HepG2 (cell line): ENCODE measurements around the gene ZKSCAN1. TPM values are rescaled to one million over a fixed set of nuclear protein-coding genes. Genes with fewer than 3 reads are reported as not detected.

Source experiments
- CENPBD1 ChIP-seq: sonication (generic); formaldehyde crosslinking; IDR thresholded peaks from 2 replicates; pipeline ENCODE4 v1.8.0; 2022; ENCODE audit warnings: missing genetic modification reagents, low read depth, mild to moderate bottlenecking, borderline replicate concordance
- CREB3 ChIP-seq: sonication (generic); formaldehyde crosslinking; IDR thresholded peaks from 2 replicates; pipeline ENCODE4 v1.5.0; 2020; ENCODE audit warnings: missing genetic modification reagents
- CREM ChIP-seq, 2 experiments: sonication (generic) in 1 of 2; formaldehyde crosslinking in 1 of 2; IDR thresholded peaks; 2 replicates each; pipeline versions ENCODE4 v1.4.0 to v1.6.1; 2016 to 2020; ENCODE audit warnings: antibody characterized with exemption in 1 of 2, mild to moderate bottlenecking in 1 of 2, missing genetic modification reagents in 1 of 2
- EED ChIP-seq: sonication (generic); formaldehyde crosslinking; IDR thresholded peaks from 2 replicates; pipeline ENCODE4 v1.5.0; 2020; ENCODE audit warnings: mild to moderate bottlenecking, missing genetic modification reagents
- KDM6A ChIP-seq: IDR thresholded peaks from 2 replicates; pipeline ENCODE4 v1.6.1; 2016; ENCODE audit warnings: low read depth
- MTA1 ChIP-seq: sonication (generic); formaldehyde crosslinking; IDR thresholded peaks from 2 replicates; pipeline ENCODE4 v1.4.0; 2020; ENCODE audit warnings: missing genetic modification reagents, mild to moderate bottlenecking, borderline replicate concordance
- PHB2 ChIP-seq: fragments of 450-650 bp; IDR thresholded peaks from 2 replicates; pipeline ENCODE4 v1.6.1; 2018; ENCODE audit not compliant: partially characterized antibody
- RCOR2 ChIP-seq: IDR thresholded peaks from 2 replicates; pipeline ENCODE4 v1.6.1; 2016; ENCODE audit warnings: missing biosample characterization, missing genetic modification reagents
- RELA ChIP-seq: sonication (generic); formaldehyde crosslinking; IDR thresholded peaks from 2 replicates; pipeline ENCODE4 v1.4.0; 2020; ENCODE audit warnings: missing genetic modification reagents
- SMARCE1 ChIP-seq: fragments of 450-650 bp; IDR thresholded peaks from 2 replicates; pipeline ENCODE4 v1.6.1; 2017; ENCODE audit warnings: borderline replicate concordance
- ZBTB25 ChIP-seq: IDR thresholded peaks from 2 replicates; pipeline ENCODE4 v1.6.1; 2018; ENCODE audit warnings: missing genetic modification reagents
- ZNF441 ChIP-seq: sonication (generic); formaldehyde crosslinking; IDR thresholded peaks from 2 replicates; pipeline ENCODE4 v1.7.0; 2021; ENCODE audit warnings: missing genetic modification reagents, borderline replicate concordance
- ZNF484 ChIP-seq: sonication (generic); formaldehyde crosslinking; IDR thresholded peaks from 2 replicates; pipeline ENCODE4 v1.5.1; 2020; ENCODE audit warnings: mild to moderate bottlenecking, low read depth, missing genetic modification reagents, borderline replicate concordance
- ZNF563 ChIP-seq: sonication (generic); formaldehyde crosslinking; IDR thresholded peaks from 2 replicates; pipeline ENCODE4 v1.8.0; 2022; ENCODE audit warnings: mild to moderate bottlenecking, moderate library complexity, missing genetic modification reagents
- ZNF589 ChIP-seq: sonication (generic); formaldehyde crosslinking; conservative IDR thresholded peaks from 2 replicates; pipeline ENCODE4 v1.8.0; 2022; ENCODE audit warnings: mild to moderate bottlenecking, moderate library complexity, missing genetic modification reagents
- polyA plus RNA-seq, 8 experiments: library from polyadenylated mRNA; depleted of rRNA in 3 of 8; stranded (reverse) in 7 of 8; unstranded in 1 of 8; fragments of >200 nt; fragmentation: Illumina TruSeq in 4 of 8; extraction: Trizol in 4 of 8; gene quantifications; 2 replicates each; pipeline versions ENCODE4 v1.2.1 to v1.2.3, GENCODE V29; 2011 to 2016; ENCODE audit warnings: low read depth in 4 of 8, missing spikeins in 1 of 8, mixed read lengths in 1 of 8; ENCODE audit not compliant: insufficient read depth in 1 of 8
- total RNA-seq, 5 experiments: library from RNA; depleted of rRNA; stranded (reverse); fragments of >200 nt; fragmentation: Illumina TruSeq; extraction: Trizol; gene quantifications; 2 replicates each; pipeline ENCODE4 v1.2.3, GENCODE V29; 2016; ENCODE audit warnings: low read depth in 1 of 5
- TF ChIP-seq, protein P1 (sequence below): sonication (generic); formaldehyde crosslinking; IDR thresholded peaks from 2 replicates; pipeline ENCODE4 v1.5.1; 2020; ENCODE audit warnings: mild to moderate bottlenecking, missing genetic modification reagents, borderline replicate concordance
- TF ChIP-seq, protein P2 (sequence below): sonication (generic); formaldehyde crosslinking; IDR thresholded peaks from 2 replicates; pipeline ENCODE4 v1.8.0; 2022; ENCODE audit warnings: missing genetic modification reagents, mild to moderate bottlenecking, moderate library complexity, borderline replicate concordance

Gene ZKSCAN1
- total and polyA plus RNA-seq, 2 of the 13 experiments (the other 11 are each of a cell fraction or from before 2014, with no cell fraction given): 46.4 to 60.6 TPM

GRCh38 chr7:100088621-100089457 lies 73.4 kb downstream of the ZKSCAN1 start, which contains the start of gene COPS6 (continued):
- TF ChIP-seq SMARCE1: no peak
- peak; percentile 82; the same call in 1 of the 2 replicates for TF ChIP-seq MTA1 (CRISPR knock-in tag)
- TF ChIP-seq ZBTB25 (CRISPR knock-in tag): peak; percentile 80; the same call in 1 of the 2 replicates
- TF ChIP-seq RCOR2 (CRISPR knock-in tag): no peak
- no peak for TF ChIP-seq RELA
- TF ChIP-seq EED (CRISPR knock-in tag): peak; percentile 76
- TF ChIP-seq ZNF441 (CRISPR knock-in tag): peak; percentile 90
- TF ChIP-seq ZNF484 (CRISPR knock-in tag): peak; percentile 68; the same call in 1 of the 2 replicates
- TF ChIP-seq, protein P1, sequence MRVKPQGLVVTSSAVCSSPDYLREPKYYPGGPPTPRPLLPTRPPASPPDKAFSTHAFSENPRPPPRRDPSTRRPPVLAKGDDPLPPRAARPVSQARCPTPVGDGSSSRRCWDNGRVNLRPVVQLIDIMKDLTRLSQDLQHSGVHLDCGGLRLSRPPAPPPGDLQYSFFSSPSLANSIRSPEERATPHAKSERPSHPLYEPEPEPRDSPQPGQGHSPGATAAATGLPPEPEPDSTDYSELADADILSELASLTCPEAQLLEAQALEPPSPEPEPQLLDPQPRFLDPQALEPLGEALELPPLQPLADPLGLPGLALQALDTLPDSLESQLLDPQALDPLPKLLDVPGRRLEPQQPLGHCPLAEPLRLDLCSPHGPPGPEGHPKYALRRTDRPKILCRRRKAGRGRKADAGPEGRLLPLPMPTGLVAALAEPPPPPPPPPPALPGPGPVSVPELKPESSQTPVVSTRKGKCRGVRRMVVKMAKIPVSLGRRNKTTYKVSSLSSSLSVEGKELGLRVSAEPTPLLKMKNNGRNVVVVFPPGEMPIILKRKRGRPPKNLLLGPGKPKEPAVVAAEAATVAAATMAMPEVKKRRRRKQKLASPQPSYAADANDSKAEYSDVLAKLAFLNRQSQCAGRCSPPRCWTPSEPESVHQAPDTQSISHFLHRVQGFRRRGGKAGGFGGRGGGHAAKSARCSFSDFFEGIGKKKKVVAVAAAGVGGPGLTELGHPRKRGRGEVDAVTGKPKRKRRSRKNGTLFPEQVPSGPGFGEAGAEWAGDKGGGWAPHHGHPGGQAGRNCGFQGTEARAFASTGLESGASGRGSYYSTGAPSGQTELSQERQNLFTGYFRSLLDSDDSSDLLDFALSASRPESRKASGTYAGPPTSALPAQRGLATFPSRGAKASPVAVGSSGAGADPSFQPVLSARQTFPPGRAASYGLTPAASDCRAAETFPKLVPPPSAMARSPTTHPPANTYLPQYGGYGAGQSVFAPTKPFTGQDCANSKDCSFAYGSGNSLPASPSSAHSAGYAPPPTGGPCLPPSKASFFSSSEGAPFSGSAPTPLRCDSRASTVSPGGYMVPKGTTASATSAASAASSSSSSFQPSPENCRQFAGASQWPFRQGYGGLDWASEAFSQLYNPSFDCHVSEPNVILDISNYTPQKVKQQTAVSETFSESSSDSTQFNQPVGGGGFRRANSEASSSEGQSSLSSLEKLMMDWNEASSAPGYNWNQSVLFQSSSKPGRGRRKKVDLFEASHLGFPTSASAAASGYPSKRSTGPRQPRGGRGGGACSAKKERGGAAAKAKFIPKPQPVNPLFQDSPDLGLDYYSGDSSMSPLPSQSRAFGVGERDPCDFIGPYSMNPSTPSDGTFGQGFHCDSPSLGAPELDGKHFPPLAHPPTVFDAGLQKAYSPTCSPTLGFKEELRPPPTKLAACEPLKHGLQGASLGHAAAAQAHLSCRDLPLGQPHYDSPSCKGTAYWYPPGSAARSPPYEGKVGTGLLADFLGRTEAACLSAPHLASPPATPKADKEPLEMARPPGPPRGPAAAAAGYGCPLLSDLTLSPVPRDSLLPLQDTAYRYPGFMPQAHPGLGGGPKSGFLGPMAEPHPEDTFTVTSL (CRISPR knock-in tag): no peak
- TF ChIP-seq, protein P2, sequence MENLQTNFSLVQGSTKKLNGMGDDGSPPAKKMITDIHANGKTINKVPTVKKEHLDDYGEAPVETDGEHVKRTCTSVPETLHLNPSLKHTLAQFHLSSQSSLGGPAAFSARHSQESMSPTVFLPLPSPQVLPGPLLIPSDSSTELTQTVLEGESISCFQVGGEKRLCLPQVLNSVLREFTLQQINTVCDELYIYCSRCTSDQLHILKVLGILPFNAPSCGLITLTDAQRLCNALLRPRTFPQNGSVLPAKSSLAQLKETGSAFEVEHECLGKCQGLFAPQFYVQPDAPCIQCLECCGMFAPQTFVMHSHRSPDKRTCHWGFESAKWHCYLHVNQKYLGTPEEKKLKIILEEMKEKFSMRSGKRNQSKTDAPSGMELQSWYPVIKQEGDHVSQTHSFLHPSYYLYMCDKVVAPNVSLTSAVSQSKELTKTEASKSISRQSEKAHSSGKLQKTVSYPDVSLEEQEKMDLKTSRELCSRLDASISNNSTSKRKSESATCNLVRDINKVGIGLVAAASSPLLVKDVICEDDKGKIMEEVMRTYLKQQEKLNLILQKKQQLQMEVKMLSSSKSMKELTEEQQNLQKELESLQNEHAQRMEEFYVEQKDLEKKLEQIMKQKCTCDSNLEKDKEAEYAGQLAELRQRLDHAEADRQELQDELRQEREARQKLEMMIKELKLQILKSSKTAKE (CRISPR knock-in tag): peak; percentile 73
- TF ChIP-seq CENPBD1: no peak
- TF ChIP-seq PHB2: no peak
- no peak for TF ChIP-seq KDM6A
- peak; percentile 91 for TF ChIP-seq ZNF563 (CRISPR knock-in tag)
- peak; percentile 95 for TF ChIP-seq CREB3 (CRISPR knock-in tag)
- TF ChIP-seq CREM (IDR thresholded peaks at IDR 0.05): no peak
- no peak for TF ChIP-seq CREM (CRISPR knock-in tag; IDR thresholded peaks at IDR 0.05)
- peak; percentile 95; the same call in 1 of the 2 replicates for TF ChIP-seq ZNF589 (CRISPR knock-in tag)
